Liver (tissue), 9 donors: ENCODE results near the gene KIF21B. TPM values are rescaled to one million over a fixed set of nuclear protein-coding genes. Genes with fewer than 3 reads are reported as not detected.
"Not testable (repeated sequence)": the region's sequence is repeated elsewhere in the genome, so short reads cannot be mapped to it uniquely, and the experiment has no call there.

Source experiments
- DNase-seq: peaks from one replicate; pipeline ENCODE4 v3.0.0-alpha.2; 2017; ENCODE audit warnings: low spot score
- H3K27ac ChIP-seq, 2 donors: one replicate each; pipeline ENCODE4 v1.7.0; 2013; ENCODE audit warnings: inconsistent platforms in 2 of 2, low read length in 2 of 2, control low read depth in 1 of 2, low read depth in 1 of 2, mild to moderate bottlenecking in 1 of 2
- H3K27me3 ChIP-seq, 4 donors: one replicate each; pipeline versions ENCODE4 v1.6.1 to v1.7.0; 2013; ENCODE audit warnings: low read length in 3 of 4, inconsistent platforms in 1 of 4, mild to moderate bottlenecking in 1 of 4, moderate library complexity in 1 of 4; ENCODE audit not compliant: control insufficient read depth in 4 of 4, insufficient read depth in 4 of 4
- H3K36me3 ChIP-seq, 4 donors: one replicate each; pipeline versions ENCODE4 v1.6.1 to v1.7.0; 2013; ENCODE audit warnings: low read length in 3 of 4, mild to moderate bottlenecking in 3 of 4, low read depth in 1 of 4, moderate library complexity in 1 of 4; ENCODE audit not compliant: control insufficient read depth in 4 of 4, insufficient read depth in 3 of 4
- H3K4me1 ChIP-seq, 4 donors: one replicate each; pipeline versions ENCODE4 v1.6.1 to v1.7.0; 2013; ENCODE audit warnings: low read length in 3 of 4, mild to moderate bottlenecking in 3 of 4, moderate library complexity in 1 of 4; ENCODE audit not compliant: control insufficient read depth in 4 of 4, insufficient read depth in 4 of 4
- H3K4me3 ChIP-seq, 3 donors: one replicate each; pipeline versions ENCODE4 v1.6.1 to v1.7.0; 2013; ENCODE audit warnings: low read length in 3 of 3, control low read depth in 1 of 3, low read depth in 1 of 3, mild to moderate bottlenecking in 1 of 3
- H3K9ac ChIP-seq, 2 donors: one replicate each; pipeline ENCODE4 v1.7.0; 2013; ENCODE audit warnings: low read length in 2 of 2, mild to moderate bottlenecking in 2 of 2, moderate library complexity in 2 of 2, control low read depth in 1 of 2, low read depth in 1 of 2
- H3K9me3 ChIP-seq, 4 donors: one replicate each; pipeline versions ENCODE4 v1.6.1 to v1.7.0; 2013; ENCODE audit warnings: low read length in 3 of 4; ENCODE audit not compliant: control insufficient read depth in 4 of 4
- FOXA1 ChIP-seq: IDR thresholded peaks from 2 replicates; pipeline ENCODE4 v1.6.1; 2016; ENCODE audit warnings: antibody characterized with exemption
- FOXA2 ChIP-seq: IDR thresholded peaks from 2 replicates; pipeline ENCODE4 v1.6.1; 2016; ENCODE audit warnings: antibody characterized with exemption
- GABPA ChIP-seq, 2 donors: IDR thresholded peaks in 1 of 2; conservative IDR thresholded peaks in 1 of 2; 2 replicates each; pipeline ENCODE4 v1.6.1; 2016; ENCODE audit warnings: antibody characterized with exemption in 2 of 2, mild to moderate bottlenecking in 1 of 2, moderate library complexity in 1 of 2
- HNF4A ChIP-seq, 2 donors: conservative IDR thresholded peaks; 2 replicates each; pipeline ENCODE4 v1.6.1; 2016; ENCODE audit warnings: antibody characterized with exemption in 2 of 2, mild to moderate bottlenecking in 2 of 2
- HNF4G ChIP-seq: IDR thresholded peaks from 2 replicates; pipeline ENCODE4 v1.6.1; 2016; ENCODE audit warnings: antibody characterized with exemption
- JUND ChIP-seq, 2 donors: IDR thresholded peaks; 2 replicates each; pipeline ENCODE4 v1.6.1; 2016; ENCODE audit warnings: antibody characterized with exemption in 2 of 2
- RAD21 ChIP-seq, 2 donors: IDR thresholded peaks; 2 replicates each; pipeline ENCODE4 v1.6.1; 2016; ENCODE audit warnings: antibody characterized with exemption in 2 of 2, mild to moderate bottlenecking in 2 of 2
- SP1 ChIP-seq: IDR thresholded peaks from 2 replicates; pipeline ENCODE4 v1.6.1; 2018; ENCODE audit warnings: antibody characterized with exemption, mild to moderate bottlenecking
- TAF1 ChIP-seq: conservative IDR thresholded peaks from 2 replicates; pipeline ENCODE4 v1.6.1; 2016; ENCODE audit warnings: antibody characterized with exemption, mild to moderate bottlenecking
- YY1 ChIP-seq: IDR thresholded peaks from 2 replicates; pipeline ENCODE4 v1.6.1; 2016; ENCODE audit warnings: antibody characterized with exemption, mild to moderate bottlenecking
- WGBS: extraction: QIAGEN DNeasy Blood & Tissue Kit; methylation state at CpG from one replicate; pipeline ENCODE4 v1.1.7; 2013; 5-methylcytosine and 5-hydroxymethylcytosine counted together
- polyA plus RNA-seq, 2 donors: library from polyadenylated mRNA; stranded (reverse) in 1 of 2; unstranded in 1 of 2; fragments of 200-250 nt in 1 of 2; fragments of >200 nt in 1 of 2; fragmentation: Nextera tagmentation in 1 of 2; extraction: Ambion mirVana in 1 of 2; gene quantifications; one replicate each; pipeline versions ENCODE4 v1.2.1 to v1.2.3, GENCODE V29; 2013 to 2015
- total RNA-seq, 2 donors: library from RNA; depleted of rRNA; stranded (reverse); fragments of >200 nt; gene quantifications; one replicate each; pipeline ENCODE4 v1.2.3, GENCODE V29; 2014
- TF ChIP-seq, protein P1 (sequence below): IDR thresholded peaks from 2 replicates; pipeline ENCODE4 v1.6.1; 2016; ENCODE audit warnings: antibody characterized with exemption, mild to moderate bottlenecking
- TF ChIP-seq, protein P2 (sequence below): fragments of 150-350 bp; IDR thresholded peaks from 2 replicates; pipeline ENCODE4 v1.5.1; 2017; ENCODE audit warnings: improper control_type of control experiment, low read depth, low read length; ENCODE audit not compliant: missing input control
- TF ChIP-seq, protein P3 (sequence below): IDR thresholded peaks from 2 replicates; pipeline ENCODE4 v1.6.1; 2016; ENCODE audit warnings: antibody characterized with exemption
- TF ChIP-seq, protein P4 (sequence below): IDR thresholded peaks from 2 replicates; pipeline ENCODE4 v1.6.1; 2016; ENCODE audit warnings: antibody characterized with exemption
- donor health status: healthy.
- donor health status: healthy.
- donor health status: healthy.
- donor health status: healthy.
- donor health status: healthy.

The KIF21B gene
- total and polyA plus RNA-seq, 4 donors: 0.42 to 1.9 (median 1.0) TPM

DNA sequence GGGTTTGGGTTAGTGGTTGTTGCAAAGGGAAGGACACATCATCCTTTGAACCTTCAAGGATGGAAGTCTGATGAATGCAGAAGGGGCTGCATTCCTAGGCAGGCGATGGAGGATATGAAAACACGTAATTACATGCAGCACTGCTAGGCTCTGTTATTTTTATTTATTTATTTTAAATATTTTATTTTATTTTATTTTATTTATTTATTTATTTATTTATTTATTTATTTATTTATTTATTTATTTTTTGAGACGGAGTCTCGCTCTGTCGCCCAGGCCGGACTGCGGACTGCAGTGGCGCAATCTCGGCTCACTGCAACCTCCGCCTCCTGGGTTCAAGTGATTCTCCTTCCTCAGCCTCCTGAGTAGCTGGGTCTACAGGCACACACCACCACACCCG is 59.6 kb downstream of the KIF21B start:
- H3K27me3 ChIP-seq, H3K4me1 ChIP-seq, DNase-seq, H3K4me3 ChIP-seq, H3K9me3 ChIP-seq, H3K27ac ChIP-seq, H3K9ac ChIP-seq, H3K36me3 ChIP-seq: not testable (repeated sequence)
- 89% methylated on average over 11 of the region's 11 CpGs for WGBS

DNA sequence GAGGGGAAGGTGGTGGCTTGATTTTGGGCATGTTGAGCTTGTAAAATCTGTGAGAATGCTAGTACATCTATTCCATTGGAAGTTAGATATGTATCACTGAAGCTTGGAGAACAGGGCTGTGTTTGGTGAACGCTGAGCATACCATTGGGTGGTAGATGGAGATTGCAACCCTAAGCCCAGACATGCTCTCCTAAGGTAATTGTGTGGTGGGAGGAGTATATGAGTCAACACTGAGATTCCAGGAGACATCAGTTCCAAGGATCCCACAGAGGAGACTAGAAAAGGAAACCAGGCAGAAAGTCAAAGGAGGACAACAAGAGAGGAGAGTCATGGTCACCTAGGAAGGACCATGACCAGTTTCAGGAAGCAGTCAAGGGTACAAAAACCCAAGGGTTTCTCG is 60.4 kb downstream of the KIF21B start:
- 86% methylated on average over 2 of the region's 2 CpGs for WGBS
- Histone ChIP-seq H3K4me3 (no peak overlapping the region), H3K27ac (no peak overlapping the region), H3K9me3 (no peaks in the 10 kb centered on the region), H3K9ac (no peak overlapping the region), H3K27me3 (no peaks in the 10 kb centered on the region), H3K4me1 (no peaks in the 10 kb centered on the region), H3K36me3 (no peaks in the 10 kb centered on the region)
- no peak for DNase-seq
- TF ChIP-seq SP1: no peak
- TF ChIP-seq HNF4G: no peak

DNA sequence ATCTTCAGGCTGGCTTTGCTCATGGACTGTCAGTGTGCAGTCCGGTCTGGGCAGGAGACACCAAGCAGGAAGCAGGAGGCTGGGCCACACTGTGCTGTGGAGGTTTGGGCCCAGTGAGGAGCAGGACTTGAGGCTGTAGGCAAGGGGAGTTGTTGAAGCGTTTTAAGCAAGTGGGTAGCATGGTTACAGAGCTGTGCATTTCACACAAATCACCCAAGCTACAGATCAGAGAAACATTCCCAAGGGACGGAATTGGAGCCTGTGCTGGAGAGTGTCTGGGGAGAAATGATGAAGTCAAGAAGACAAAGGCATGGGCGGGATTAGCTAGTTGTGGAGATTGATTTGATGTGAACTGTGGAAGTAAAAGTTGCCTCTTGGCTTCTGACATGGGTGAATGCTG is 60.9 kb downstream of the KIF21B start:
- no peaks in the 10 kb centered on the region for H3K4me1 ChIP-seq
- no peak for DNase-seq
- WGBS: 93% methylated on average over 4 of the region's 4 CpGs
- no peak overlapping the region for H3K9ac ChIP-seq
- H3K9me3 ChIP-seq: no peaks in the 10 kb centered on the region
- no peaks in the 10 kb centered on the region for H3K36me3 ChIP-seq
- no peak overlapping the region for H3K4me3 ChIP-seq
- no peak overlapping the region for H3K27ac ChIP-seq
- TF ChIP-seq, protein P1, sequence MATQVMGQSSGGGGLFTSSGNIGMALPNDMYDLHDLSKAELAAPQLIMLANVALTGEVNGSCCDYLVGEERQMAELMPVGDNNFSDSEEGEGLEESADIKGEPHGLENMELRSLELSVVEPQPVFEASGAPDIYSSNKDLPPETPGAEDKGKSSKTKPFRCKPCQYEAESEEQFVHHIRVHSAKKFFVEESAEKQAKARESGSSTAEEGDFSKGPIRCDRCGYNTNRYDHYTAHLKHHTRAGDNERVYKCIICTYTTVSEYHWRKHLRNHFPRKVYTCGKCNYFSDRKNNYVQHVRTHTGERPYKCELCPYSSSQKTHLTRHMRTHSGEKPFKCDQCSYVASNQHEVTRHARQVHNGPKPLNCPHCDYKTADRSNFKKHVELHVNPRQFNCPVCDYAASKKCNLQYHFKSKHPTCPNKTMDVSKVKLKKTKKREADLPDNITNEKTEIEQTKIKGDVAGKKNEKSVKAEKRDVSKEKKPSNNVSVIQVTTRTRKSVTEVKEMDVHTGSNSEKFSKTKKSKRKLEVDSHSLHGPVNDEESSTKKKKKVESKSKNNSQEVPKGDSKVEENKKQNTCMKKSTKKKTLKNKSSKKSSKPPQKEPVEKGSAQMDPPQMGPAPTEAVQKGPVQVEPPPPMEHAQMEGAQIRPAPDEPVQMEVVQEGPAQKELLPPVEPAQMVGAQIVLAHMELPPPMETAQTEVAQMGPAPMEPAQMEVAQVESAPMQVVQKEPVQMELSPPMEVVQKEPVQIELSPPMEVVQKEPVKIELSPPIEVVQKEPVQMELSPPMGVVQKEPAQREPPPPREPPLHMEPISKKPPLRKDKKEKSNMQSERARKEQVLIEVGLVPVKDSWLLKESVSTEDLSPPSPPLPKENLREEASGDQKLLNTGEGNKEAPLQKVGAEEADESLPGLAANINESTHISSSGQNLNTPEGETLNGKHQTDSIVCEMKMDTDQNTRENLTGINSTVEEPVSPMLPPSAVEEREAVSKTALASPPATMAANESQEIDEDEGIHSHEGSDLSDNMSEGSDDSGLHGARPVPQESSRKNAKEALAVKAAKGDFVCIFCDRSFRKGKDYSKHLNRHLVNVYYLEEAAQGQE: no peak
- TF ChIP-seq RAD21 (IDR thresholded peaks at IDR 0.05) (no peak), FOXA1 (no peak), FOXA2 (no peak), JUND (IDR thresholded peaks at IDR 0.05) (no peak), GABPA (IDR thresholded peaks at IDR 0.05 in 1 of 2, conservative IDR thresholded peaks at IDR 0.05 in 1 of 2) (no peak), YY1 (no peak), TAF1 (no peak), SP1 (no peak), HNF4A (conservative IDR thresholded peaks at IDR 0.05) (no peak)
- TF ChIP-seq, protein P2, sequence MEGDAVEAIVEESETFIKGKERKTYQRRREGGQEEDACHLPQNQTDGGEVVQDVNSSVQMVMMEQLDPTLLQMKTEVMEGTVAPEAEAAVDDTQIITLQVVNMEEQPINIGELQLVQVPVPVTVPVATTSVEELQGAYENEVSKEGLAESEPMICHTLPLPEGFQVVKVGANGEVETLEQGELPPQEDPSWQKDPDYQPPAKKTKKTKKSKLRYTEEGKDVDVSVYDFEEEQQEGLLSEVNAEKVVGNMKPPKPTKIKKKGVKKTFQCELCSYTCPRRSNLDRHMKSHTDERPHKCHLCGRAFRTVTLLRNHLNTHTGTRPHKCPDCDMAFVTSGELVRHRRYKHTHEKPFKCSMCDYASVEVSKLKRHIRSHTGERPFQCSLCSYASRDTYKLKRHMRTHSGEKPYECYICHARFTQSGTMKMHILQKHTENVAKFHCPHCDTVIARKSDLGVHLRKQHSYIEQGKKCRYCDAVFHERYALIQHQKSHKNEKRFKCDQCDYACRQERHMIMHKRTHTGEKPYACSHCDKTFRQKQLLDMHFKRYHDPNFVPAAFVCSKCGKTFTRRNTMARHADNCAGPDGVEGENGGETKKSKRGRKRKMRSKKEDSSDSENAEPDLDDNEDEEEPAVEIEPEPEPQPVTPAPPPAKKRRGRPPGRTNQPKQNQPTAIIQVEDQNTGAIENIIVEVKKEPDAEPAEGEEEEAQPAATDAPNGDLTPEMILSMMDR: no peak
- TF ChIP-seq, protein P3, sequence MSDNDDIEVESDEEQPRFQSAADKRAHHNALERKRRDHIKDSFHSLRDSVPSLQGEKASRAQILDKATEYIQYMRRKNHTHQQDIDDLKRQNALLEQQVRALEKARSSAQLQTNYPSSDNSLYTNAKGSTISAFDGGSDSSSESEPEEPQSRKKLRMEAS: no peak
- TF ChIP-seq, protein P4, sequence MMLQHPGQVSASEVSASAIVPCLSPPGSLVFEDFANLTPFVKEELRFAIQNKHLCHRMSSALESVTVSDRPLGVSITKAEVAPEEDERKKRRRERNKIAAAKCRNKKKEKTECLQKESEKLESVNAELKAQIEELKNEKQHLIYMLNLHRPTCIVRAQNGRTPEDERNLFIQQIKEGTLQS: no peak
- no peaks in the 10 kb centered on the region for H3K27me3 ChIP-seq

DNA sequence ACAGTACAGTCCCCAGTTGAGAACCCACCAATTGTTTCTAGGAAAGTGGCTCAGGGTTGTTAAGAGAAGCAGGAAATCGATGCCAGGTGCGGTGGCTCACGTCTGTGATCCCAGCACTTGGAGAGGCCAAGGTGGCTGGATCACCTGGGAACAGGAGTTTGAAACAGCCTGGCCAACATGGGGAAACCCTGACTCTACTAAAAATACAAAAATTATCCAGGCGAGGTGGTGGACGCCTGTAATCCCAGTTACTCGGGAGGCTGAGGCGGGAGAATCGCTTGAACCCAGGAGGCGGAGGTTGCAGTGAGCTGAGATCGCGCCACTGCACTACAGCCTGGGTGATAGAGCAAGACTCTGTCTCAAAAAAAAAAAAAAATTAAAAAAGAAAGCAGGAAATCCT is 61.4 kb downstream of the KIF21B start:
- H3K27ac ChIP-seq, H3K36me3 ChIP-seq, H3K9me3 ChIP-seq, H3K4me3 ChIP-seq, H3K4me1 ChIP-seq, H3K9ac ChIP-seq, H3K27me3 ChIP-seq, DNase-seq: not testable (repeated sequence)
- 93% methylated on average over 11 of the region's 11 CpGs for WGBS
